MCF 10A (cell line): ENCODE results near the gene TTC31. TPM values are rescaled to one million over a fixed set of nuclear protein-coding genes. Genes with fewer than 3 reads are reported as not detected.
A peak's percentile ranks its signal among the peaks of the same experiment; 100 is the strongest.

Source experiments
- BruUV-seq: library from RNA; stranded (reverse); fragments of 400-500 nt; replicated peaks from 2 replicates; lab custom pipeline; 2021; lab: Mats Ljungman, UMichigan
- CTCF ChIA-PET: fragments of 300-600 bp; sonication (Branson Sonifier 250); formaldehyde crosslinking; extraction: SDS; loops from one replicate; lab custom pipeline; 2021; ENCODE audit warnings: antibody characterized with exemption, inconsistent platforms; lab: Yijun Ruan, JAX
- POLR2A ChIA-PET: fragments of 300-600, 350-650 bp; sonication (Branson Sonifier 250); formaldehyde crosslinking; extraction: SDS; loops from one replicate; lab custom pipeline; 2020; ENCODE audit warnings: antibody characterized with exemption, inconsistent platforms; lab: Yijun Ruan, JAX
- DNase-seq: peaks from one replicate; pipeline ENCODE4 v3.0.0-alpha.2; 2018; ENCODE audit not compliant: unreplicated experiment
- H3K27ac Mint-ChIP-seq: one replicate; pipeline ENCODE4 v1.8.0; 2022; ENCODE audit warnings: mild to moderate bottlenecking, low read depth, mixed read lengths; ENCODE audit not compliant: unreplicated experiment
- H3K27me3 Mint-ChIP-seq: one replicate; pipeline ENCODE4 v1.8.0; 2022; ENCODE audit warnings: mixed read lengths; ENCODE audit not compliant: insufficient read depth, unreplicated experiment
- H3K36me3 Mint-ChIP-seq: one replicate; pipeline ENCODE4 v1.8.0; 2022; ENCODE audit warnings: mild to moderate bottlenecking, moderate library complexity, mixed read lengths; ENCODE audit not compliant: insufficient read depth, unreplicated experiment
- H3K4me1 Mint-ChIP-seq: one replicate; pipeline ENCODE4 v1.8.0; 2022; ENCODE audit warnings: mixed read lengths; ENCODE audit not compliant: insufficient read depth, unreplicated experiment
- H3K4me3 Mint-ChIP-seq: one replicate; pipeline ENCODE4 v1.8.0; 2022; ENCODE audit warnings: mild to moderate bottlenecking, moderate library complexity, mixed read lengths; ENCODE audit not compliant: unreplicated experiment
- H3K9me3 Mint-ChIP-seq: one replicate; pipeline ENCODE4 v1.8.0; 2022; ENCODE audit warnings: mixed read lengths; ENCODE audit not compliant: unreplicated experiment
- CTCF ChIP-seq: fragments of 200-600 bp; IDR thresholded peaks from one replicate; pipeline ENCODE4 v1.8.0; 2022; ENCODE audit warnings: antibody characterized with exemption, mild to moderate bottlenecking; ENCODE audit not compliant: unreplicated experiment
- intact Hi-C: fragments of 100-400 bp; cut with micrococcal nuclease; formaldehyde crosslinking; loops from 2 replicates; pipeline ENCODE4 v1.14.1; 2022
- total RNA-seq: library from RNA; stranded (reverse); gene quantifications from 2 replicates; pipeline ENCODE4 v1.2.3, GENCODE V29; 2022

Gene TTC31
- total RNA-seq, 1 experiment from 2014 or later = 17.6 TPM

- ChIA-PET CTCF (interaction anchor here (0.6 kb wide), 3 partner anchors 11 to 1123 kb away, joined by 3 to 4 read pairs (median 3); no protein-coding TSS in a partner anchor), POLR2A (interaction anchor here (0.7 kb wide), 1 partner anchor 30 kb away, joined by 3 read pairs; the partner anchor contains the start of gene C2orf81)
- H3K4me3 Mint-ChIP-seq = no peak overlapping the region
- H3K4me1 Mint-ChIP-seq = peaks cover 15% of the 10 kb centered on the region
- H3K9me3 Mint-ChIP-seq = no peaks in the 10 kb centered on the region
- intact Hi-C loops = no loop called here
- H3K27ac Mint-ChIP-seq = no peak overlapping the region
- H3K27me3 Mint-ChIP-seq = no peaks in the 10 kb centered on the region
- BruUV-seq = no TSS peak
- DNase-seq = no peak
- no peak for TF ChIP-seq CTCF
- peaks cover 11% of the 10 kb centered on the region for H3K36me3 Mint-ChIP-seq
Measured at GRCh38 chr2:74450570-74451190, 32.2 kb upstream of the TTC31 start.

- Mint-ChIP-seq H3K4me1 (peaks cover 39% of the 10 kb centered on the region), H3K36me3 (peaks cover 40% of the 10 kb centered on the region)
- BruUV-seq = TSS peak; percentile 30
Measured at GRCh38 chr2:74454654-74455511, 28.0 kb upstream of the TTC31 start, which contains the start of gene INO80B. Gene INO80B, plus strand, starts transcription at chr2:74455087. Its CDS starts 30 bp downstream, at chr2:74455117.

GRCh38 chr2:74457129-74457548 is 25.7 kb upstream of the TTC31 start:
- BruUV-seq = no TSS peak
- H3K27me3 Mint-ChIP-seq = no peaks in the 10 kb centered on the region
- POLR2A ChIA-PET = interaction anchor here (0.7 to 9.2 kb wide), 14 partner anchors 8 to 720 kb away, joined by 3 to 132 read pairs (median 9); partner anchors contain the start of genes AUP1, C2orf81, CCDC142 and HTRA2
- TF ChIP-seq CTCF = no peak
- H3K27ac Mint-ChIP-seq = peak overlapping the region; percentile 91
- intact Hi-C loops = no loop called here
- H3K4me3 Mint-ChIP-seq = peak overlapping the region; percentile 98
- no peak for DNase-seq
- H3K9me3 Mint-ChIP-seq = no peaks in the 10 kb centered on the region
- CTCF ChIA-PET = interaction anchor here (0.6 to 4.5 kb wide), 6 partner anchors 17 to 207 kb away, joined by 3 to 35 read pairs (median 3); partner anchors contain the start of genes CCDC142 and TTC31
- peaks cover 59% of the 10 kb centered on the region for H3K36me3 Mint-ChIP-seq
- peaks cover 46% of the 10 kb centered on the region for H3K4me1 Mint-ChIP-seq

More at GRCh38 chr2:74454654-74455511, 28.0 kb upstream of the TTC31 start, which contains the start of gene INO80B:
- no peaks in the 10 kb centered on the region for H3K9me3 Mint-ChIP-seq
- peak within 1 kb of the TSS; percentile 98 for H3K4me3 Mint-ChIP-seq
- POLR2A ChIA-PET = interaction anchor here (0.6 to 9.2 kb wide), 14 partner anchors 10 to 718 kb away, joined by 3 to 132 read pairs (median 12); partner anchors contain the start of genes AUP1, C2orf81, CCDC142 and HTRA2
- H3K27ac Mint-ChIP-seq = peak within 1 kb of the TSS; percentile 91
- H3K27me3 Mint-ChIP-seq = no peaks in the 10 kb centered on the region
- intact Hi-C loops = loop anchor here (1.0 to 2.0 kb wide), 2 partner anchors 14 to 33 kb away; partner anchors contain the start of gene RTKN
- TF ChIP-seq CTCF = no peak
- CTCF ChIA-PET = interaction anchor here (0.6 to 4.5 kb wide), 8 partner anchors 12 to 185 kb away, joined by 3 to 35 read pairs (median 4); partner anchors contain the start of genes CCDC142 and TTC31
- peak; percentile 97 for DNase-seq
